ENCODE results near the gene TINAG.

Gene TINAG

GRCh38 chr6:54386295-54386694, 78.1 kb downstream of the TINAG start:
- Histone ChIP-seq H3F3A (ENCODE audit: control insufficient read depth, insufficient read depth) (no peaks in the 10 kb centered on the region), H3K4me1 (ENCODE audit: control insufficient read depth, low read length) (no peaks in the 10 kb centered on the region), H3K27ac (ENCODE audit: low read depth, low read length) (no peak overlapping the region), H3K36me3 (ENCODE audit: control insufficient read depth, low read length) (no peaks in the 10 kb centered on the region), H3K9me2 (replicated peaks; ENCODE audit: control insufficient read depth, low read length) (no peaks in the 10 kb centered on the region), H3K79me2 (ENCODE audit: control insufficient read depth, low read length) (no peaks in the 10 kb centered on the region), H3K27me3 (ENCODE audit: control insufficient read depth, low read length) (no peaks in the 10 kb centered on the region), H3K4me2 (ENCODE audit: low read length) (no peak overlapping the region), H4K20me1 (ENCODE audit: control insufficient read depth, insufficient read depth, low read depth, low read length) (no peaks in the 10 kb centered on the region), H3K9me3 (ENCODE audit: control insufficient read depth, insufficient read depth, low read length) (no peaks in the 10 kb centered on the region), H3K4me3 (ENCODE audit: low read length) (no peak overlapping the region)
- TF ChIP-seq CTCF (IDR thresholded peaks at IDR 0.05; ENCODE audit: low read depth, low read length, poor library complexity, severe bottlenecking) (no peak), EZH2phosphoT487 (IDR thresholded peaks at IDR 0.05; ENCODE audit: borderline replicate concordance, low read length) (no peak)

GRCh38 chr6:54390362-54390761, 82.1 kb downstream of the TINAG start:
- Histone ChIP-seq H3K4me3 (ENCODE audit: low read length) (no peak overlapping the region), H3K9me2 (replicated peaks; ENCODE audit: control insufficient read depth, low read length) (no peaks in the 10 kb centered on the region), H3F3A (ENCODE audit: control insufficient read depth, insufficient read depth) (no peaks in the 10 kb centered on the region), H3K27ac (ENCODE audit: low read depth, low read length) (no peak overlapping the region), H3K9me3 (ENCODE audit: control insufficient read depth, insufficient read depth, low read length) (no peaks in the 10 kb centered on the region), H3K79me2 (ENCODE audit: control insufficient read depth, low read length) (no peaks in the 10 kb centered on the region), H3K4me1 (ENCODE audit: control insufficient read depth, low read length) (no peaks in the 10 kb centered on the region), H4K20me1 (ENCODE audit: control insufficient read depth, insufficient read depth, low read depth, low read length) (no peaks in the 10 kb centered on the region), H3K36me3 (ENCODE audit: control insufficient read depth, low read length) (no peaks in the 10 kb centered on the region), H3K27me3 (ENCODE audit: control insufficient read depth, low read length) (no peaks in the 10 kb centered on the region), H3K4me2 (ENCODE audit: low read length) (no peak overlapping the region)
- no peak for TF ChIP-seq CTCF (IDR thresholded peaks at IDR 0.05; ENCODE audit: low read depth, low read length, poor library complexity, severe bottlenecking)
- no peak for TF ChIP-seq EZH2phosphoT487 (IDR thresholded peaks at IDR 0.05; ENCODE audit: borderline replicate concordance, low read length)

DNA sequence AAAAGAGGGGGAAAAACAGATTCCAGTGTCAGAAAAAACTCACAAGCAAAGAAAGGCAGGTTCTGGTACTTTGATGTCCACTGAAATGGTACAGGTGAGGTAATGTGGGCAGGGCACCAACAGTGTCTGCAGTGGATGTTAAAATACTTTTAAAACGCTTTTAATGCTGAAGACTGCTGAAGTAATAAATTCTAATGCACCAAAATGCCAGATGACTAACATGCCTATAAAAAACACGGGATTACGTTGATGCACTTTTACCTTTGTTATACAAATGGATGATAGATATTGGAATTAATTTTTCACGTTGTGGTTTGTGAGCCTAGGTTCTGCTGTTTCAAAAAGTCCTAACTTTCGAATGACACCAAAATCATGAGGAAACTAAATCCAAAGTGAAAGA, 83.3 kb downstream of the TINAG start:
- H3K9me2 ChIP-seq (replicated peaks; ENCODE audit: control insufficient read depth, low read length): no peaks in the 10 kb centered on the region
- H3K4me2 ChIP-seq (ENCODE audit: low read length): no peak overlapping the region
- H3K27ac ChIP-seq (ENCODE audit: low read depth, low read length): no peak overlapping the region
- H3K4me3 ChIP-seq (ENCODE audit: low read length): no peak overlapping the region
- H3K27me3 ChIP-seq (ENCODE audit: control insufficient read depth, low read length): no peaks in the 10 kb centered on the region
- H3K9me3 ChIP-seq (ENCODE audit: control insufficient read depth, insufficient read depth, low read length): no peaks in the 10 kb centered on the region
- H3K36me3 ChIP-seq (ENCODE audit: control insufficient read depth, low read length): no peaks in the 10 kb centered on the region
- H3K4me1 ChIP-seq (ENCODE audit: control insufficient read depth, low read length): no peaks in the 10 kb centered on the region
- H4K20me1 ChIP-seq (ENCODE audit: control insufficient read depth, insufficient read depth, low read depth, low read length): no peaks in the 10 kb centered on the region
- TF ChIP-seq CTCF (IDR thresholded peaks at IDR 0.05; ENCODE audit: low read depth, low read length, poor library complexity, severe bottlenecking): no peak
- no peaks in the 10 kb centered on the region for H3F3A ChIP-seq (ENCODE audit: control insufficient read depth, insufficient read depth)
- no peaks in the 10 kb centered on the region for H3K79me2 ChIP-seq (ENCODE audit: control insufficient read depth, low read length)

DNA sequence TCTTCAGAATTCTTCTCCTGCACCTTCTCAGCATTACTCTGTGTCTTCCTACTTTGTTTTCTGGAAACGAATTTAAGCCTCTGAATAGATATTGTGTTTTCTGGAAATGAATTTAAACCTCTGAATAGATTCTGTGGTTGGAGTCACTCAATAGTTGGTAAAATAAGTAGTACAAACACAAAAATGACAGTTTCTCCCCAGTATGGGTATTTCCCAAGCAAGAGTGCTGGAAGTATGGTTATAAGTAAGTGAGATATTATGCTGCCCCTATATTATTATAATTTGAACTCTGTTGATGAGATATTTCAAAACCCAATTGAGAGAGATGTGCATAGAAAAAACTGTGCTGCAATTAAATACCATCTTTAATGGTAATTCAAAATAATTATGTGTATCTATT, 94.9 kb downstream of the TINAG start:
- no peaks in the 10 kb centered on the region for H3K9me2 ChIP-seq (replicated peaks; ENCODE audit: control insufficient read depth, low read length)
- no peaks in the 10 kb centered on the region for H3F3A ChIP-seq (ENCODE audit: control insufficient read depth, insufficient read depth)
- no peak for TF ChIP-seq EZH2phosphoT487 (IDR thresholded peaks at IDR 0.05; ENCODE audit: borderline replicate concordance, low read length)
- no peak for TF ChIP-seq CTCF (IDR thresholded peaks at IDR 0.05; ENCODE audit: low read depth, low read length, poor library complexity, severe bottlenecking)
- no peak overlapping the region for H3K4me2 ChIP-seq (ENCODE audit: low read length)
- no peaks in the 10 kb centered on the region for H3K27me3 ChIP-seq (ENCODE audit: control insufficient read depth, low read length)
- H4K20me1 ChIP-seq (ENCODE audit: control insufficient read depth, insufficient read depth, low read depth, low read length): no peaks in the 10 kb centered on the region
- H3K4me1 ChIP-seq (ENCODE audit: control insufficient read depth, low read length): no peaks in the 10 kb centered on the region
- no peak overlapping the region for H3K27ac ChIP-seq (ENCODE audit: low read depth, low read length)
- no peaks in the 10 kb centered on the region for H3K79me2 ChIP-seq (ENCODE audit: control insufficient read depth, low read length)
- no peaks in the 10 kb centered on the region for H3K36me3 ChIP-seq (ENCODE audit: control insufficient read depth, low read length)
- no peak overlapping the region for H3K4me3 ChIP-seq (ENCODE audit: low read length)
- no peaks in the 10 kb centered on the region for H3K9me3 ChIP-seq (ENCODE audit: control insufficient read depth, insufficient read depth, low read length)

Data from DOHH2 (cell line).